ENCODE results near the gene GPR173. TPM values are rescaled to one million over a fixed set of nuclear protein-coding genes. Genes with fewer than 3 reads are reported as not detected.

GPR173 gene
- total RNA-seq: 1 to 10 TPM in 1 of 4 donors, under 1 TPM in 3; 0.33 to 1.1 (median 0.73) TPM

GRCh38 chrX:53048169-53049126 is at the start of gene GPR173:
Gene GPR173, plus strand, starts transcription at chrX:53048789. Its CDS starts 27,833 bp downstream, at chrX:53076622.
- TF ChIP-seq, protein P1, sequence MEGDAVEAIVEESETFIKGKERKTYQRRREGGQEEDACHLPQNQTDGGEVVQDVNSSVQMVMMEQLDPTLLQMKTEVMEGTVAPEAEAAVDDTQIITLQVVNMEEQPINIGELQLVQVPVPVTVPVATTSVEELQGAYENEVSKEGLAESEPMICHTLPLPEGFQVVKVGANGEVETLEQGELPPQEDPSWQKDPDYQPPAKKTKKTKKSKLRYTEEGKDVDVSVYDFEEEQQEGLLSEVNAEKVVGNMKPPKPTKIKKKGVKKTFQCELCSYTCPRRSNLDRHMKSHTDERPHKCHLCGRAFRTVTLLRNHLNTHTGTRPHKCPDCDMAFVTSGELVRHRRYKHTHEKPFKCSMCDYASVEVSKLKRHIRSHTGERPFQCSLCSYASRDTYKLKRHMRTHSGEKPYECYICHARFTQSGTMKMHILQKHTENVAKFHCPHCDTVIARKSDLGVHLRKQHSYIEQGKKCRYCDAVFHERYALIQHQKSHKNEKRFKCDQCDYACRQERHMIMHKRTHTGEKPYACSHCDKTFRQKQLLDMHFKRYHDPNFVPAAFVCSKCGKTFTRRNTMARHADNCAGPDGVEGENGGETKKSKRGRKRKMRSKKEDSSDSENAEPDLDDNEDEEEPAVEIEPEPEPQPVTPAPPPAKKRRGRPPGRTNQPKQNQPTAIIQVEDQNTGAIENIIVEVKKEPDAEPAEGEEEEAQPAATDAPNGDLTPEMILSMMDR (IDR thresholded peaks at IDR 0.05; ENCODE audit: low read depth): no peak

- TF ChIP-seq, protein P1 (IDR thresholded peaks at IDR 0.05; ENCODE audit: low read depth): no peak
These were observed 48.0 kb upstream of the GPR173 start for GRCh38 chrX:53000447-53001135.

DNA sequence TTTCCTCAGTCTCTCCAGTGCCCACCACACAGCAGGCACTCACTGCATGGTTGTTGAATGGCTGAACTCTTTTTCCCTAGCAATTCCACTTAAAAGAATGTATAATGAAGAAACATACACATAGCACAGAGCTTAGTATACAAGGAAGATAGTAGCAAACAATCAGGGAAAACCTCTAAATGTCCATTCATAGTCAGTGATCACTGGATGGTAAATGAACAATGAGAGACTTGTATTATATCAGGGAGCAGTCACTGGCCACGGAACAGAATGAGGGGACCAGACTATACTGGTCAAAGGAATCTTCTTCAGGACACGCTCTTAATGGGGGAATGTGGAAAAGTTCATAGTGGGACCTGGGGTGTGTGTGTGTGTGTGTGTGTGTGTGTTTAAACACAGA is 46.6 kb upstream of the GPR173 start:
- TF ChIP-seq, protein P1 (IDR thresholded peaks at IDR 0.05; ENCODE audit: low read depth): no peak

- TF ChIP-seq, protein P1 (IDR thresholded peaks at IDR 0.05; ENCODE audit: low read depth): no peak
These were observed 45.5 kb upstream of the GPR173 start for GRCh38 chrX:53003111-53003510.

DNA sequence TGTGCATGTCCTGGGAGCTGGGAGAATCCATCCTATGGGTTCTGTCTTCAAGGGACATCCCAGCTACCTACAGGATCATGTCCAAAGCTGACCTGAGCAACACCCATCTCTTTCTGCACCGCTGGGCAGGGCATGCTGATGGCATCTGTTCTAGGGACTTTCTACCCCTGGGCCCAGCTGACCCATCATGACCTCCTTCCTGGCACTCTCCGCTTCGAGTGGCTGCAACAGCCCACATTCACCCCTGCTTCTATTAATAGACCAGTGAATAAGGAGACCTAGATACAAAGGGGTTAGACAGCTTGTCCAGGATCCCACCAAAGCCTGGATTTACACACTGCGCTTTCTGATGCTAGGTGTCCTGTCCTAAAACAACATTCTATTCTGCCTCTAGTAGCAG is 44.6 kb upstream of the GPR173 start:
- TF ChIP-seq, protein P1 (IDR thresholded peaks at IDR 0.05; ENCODE audit: low read depth): no peak

GRCh38 chrX:53004811-53005210 is 43.8 kb upstream of the GPR173 start:
- TF ChIP-seq, protein P1 (IDR thresholded peaks at IDR 0.05; ENCODE audit: low read depth): no peak

- TF ChIP-seq, protein P1 (IDR thresholded peaks at IDR 0.05; ENCODE audit: low read depth): no peak
These were observed 43.3 kb upstream of the GPR173 start for GRCh38 chrX:53005327-53005726.
